HepG2 (cell line): ENCODE data around the gene ZNF273.

Experiments
- ARNT2 ChIP-seq: sonication (generic); formaldehyde crosslinking; IDR thresholded peaks from 2 replicates; pipeline ENCODE4 v1.8.0; 2022; ENCODE audit warnings: mild to moderate bottlenecking, low read depth, missing genetic modification reagents, moderate library complexity
- CTCF ChIP-seq: sonication (generic); formaldehyde crosslinking; IDR thresholded peaks from 2 replicates; pipeline ENCODE4 v1.5.0; 2020; ENCODE audit warnings: mild to moderate bottlenecking, missing genetic modification reagents, moderate library complexity
- EZH2 ChIP-seq: conservative IDR thresholded peaks from 2 replicates; pipeline ENCODE4 v1.6.1; 2012; ENCODE audit warnings: mild to moderate bottlenecking, low read depth, low read length, moderate library complexity
- HOXA9 ChIP-seq: sonication (generic); formaldehyde crosslinking; IDR thresholded peaks from 2 replicates; pipeline ENCODE4 v1.8.1; 2022; ENCODE audit warnings: missing genetic modification reagents, mild to moderate bottlenecking, moderate library complexity, borderline replicate concordance
- KLF16 ChIP-seq, 2 experiments: sonication (generic) in 1 of 2; formaldehyde crosslinking in 1 of 2; IDR thresholded peaks; 2 replicates each; pipeline versions ENCODE4 v1.6.1 to v1.8.0; 2016 to 2023; ENCODE audit warnings: missing genetic modification reagents in 2 of 2, missing compliant biosample characterization in 1 of 2
- PHF5A ChIP-seq: IDR thresholded peaks from one replicate; pipeline ENCODE4 v1.6.1; 2018; ENCODE audit warnings: low read depth, missing genetic modification reagents; ENCODE audit not compliant: unreplicated experiment
- YEATS4 ChIP-seq: sonication (generic); formaldehyde crosslinking; IDR thresholded peaks from 2 replicates; pipeline ENCODE4 v1.4.0; 2020; ENCODE audit warnings: missing genetic modification reagents, borderline replicate concordance
- ZNF350 ChIP-seq: sonication (generic); formaldehyde crosslinking; IDR thresholded peaks from 2 replicates; pipeline ENCODE4 v1.4.0; 2020; ENCODE audit warnings: mild to moderate bottlenecking, low read depth, missing genetic modification reagents, borderline replicate concordance
- ZNF558 ChIP-seq: sonication (generic); formaldehyde crosslinking; IDR thresholded peaks from 2 replicates; pipeline ENCODE4 v1.9.0; 2022; ENCODE audit warnings: mild to moderate bottlenecking, missing genetic modification reagents, borderline replicate concordance
- ZNF710 ChIP-seq: sonication (generic); formaldehyde crosslinking; IDR thresholded peaks from 2 replicates; pipeline ENCODE4 v1.5.0; 2020; ENCODE audit warnings: mild to moderate bottlenecking, missing genetic modification reagents, borderline replicate concordance
- ZNF768 ChIP-seq: sonication (generic); formaldehyde crosslinking; IDR thresholded peaks from 2 replicates; pipeline ENCODE4 v1.4.0; 2020; ENCODE audit warnings: missing genetic modification reagents

DNA sequence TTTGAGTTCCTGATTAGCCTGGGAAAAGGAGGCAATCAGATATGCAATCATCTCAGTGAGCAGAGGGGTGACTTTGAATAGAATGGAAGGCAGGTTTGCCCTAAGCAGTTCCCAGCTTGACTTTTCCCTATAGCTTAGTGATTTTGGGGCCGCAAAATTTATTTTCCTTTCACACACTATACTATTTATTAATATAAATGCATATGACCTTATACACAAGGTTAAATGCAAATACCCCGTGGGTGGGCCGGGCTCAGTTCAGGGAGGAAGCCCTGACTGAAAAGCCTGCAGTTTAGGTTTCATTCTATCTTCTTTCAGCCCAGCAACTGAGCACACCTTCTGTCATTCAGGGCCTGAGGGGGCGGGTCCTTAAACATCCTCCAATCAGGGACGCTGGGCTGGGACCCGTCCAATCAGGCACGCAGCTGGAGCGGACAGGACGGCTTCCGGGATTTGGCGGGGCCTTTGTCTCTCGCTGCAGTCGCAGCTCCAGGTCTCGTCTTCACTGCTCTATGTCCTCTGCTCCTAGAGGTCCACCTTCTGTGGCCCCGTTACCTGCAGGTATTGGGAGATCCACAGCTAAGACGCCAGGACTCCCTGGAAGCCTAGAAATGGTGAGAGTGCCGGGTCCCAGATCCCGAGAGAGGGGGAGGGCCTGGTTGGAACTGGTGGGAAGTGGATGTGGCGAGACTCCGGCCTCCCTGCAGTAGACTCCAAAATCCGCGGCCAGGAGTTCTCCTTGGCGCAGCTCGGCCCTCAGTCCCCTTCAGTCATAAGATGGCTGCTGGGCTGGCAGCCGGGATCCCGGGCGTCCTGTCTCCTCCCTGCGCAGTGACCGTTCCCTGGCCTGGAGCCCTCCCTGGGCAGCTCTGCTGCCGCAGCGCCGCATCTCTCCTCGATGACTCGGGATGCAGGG is at the start of gene ZNF273:
- TF ChIP-seq ZNF710 (CRISPR knock-in tag) = peak; percentile 4; the same call in 1 of the 2 replicates
- no peak for TF ChIP-seq CTCF (CRISPR knock-in tag)
- no peak for TF ChIP-seq EZH2
- 0 out of 2 replicates have a peak, but pooled peaks have one; percentile 9 for TF ChIP-seq ZNF768 (CRISPR knock-in tag)
- TF ChIP-seq HOXA9 = no peak
- TF ChIP-seq ZNF558 (CRISPR knock-in tag) = no peak
- no peak; a peak in 1 of 4 replicates for TF ChIP-seq KLF16 (CRISPR knock-in tag; IDR thresholded peaks at IDR 0.05)
- no peak for TF ChIP-seq ZNF350 (CRISPR knock-in tag)
- no peak for TF ChIP-seq PHF5A (CRISPR knock-in tag)
- TF ChIP-seq ARNT2 (CRISPR knock-in tag) = no peak
- TF ChIP-seq YEATS4 (CRISPR knock-in tag) = peak; percentile 42; the same call in 1 of the 2 replicates
